Adrenal gland (tissue), 5 donors: ENCODE results near the gene IL10.

Source experiments
- POLR2A ChIP-seq, 2 donors: fragments of 450-650 bp; IDR thresholded peaks; one replicate each; pipeline ENCODE4 v1.6.1; 2017; ENCODE audit warnings: antibody characterized with exemption in 2 of 2, mild to moderate bottlenecking in 2 of 2, moderate library complexity in 1 of 2
- TF ChIP-seq, protein P1 (sequence below), 6 experiments: fragments of 450-650 bp in 4 of 6; fragments of 200-600 bp in 2 of 6; sonication (generic) in 1 of 6; IDR thresholded peaks; 1 replicate in 5 of 6; 2 replicates in 1 of 6; pipeline versions ENCODE4 v1.5.1 to v1.8.0; 2016 to 2021; ENCODE audit warnings: antibody characterized with exemption in 6 of 6, mild to moderate bottlenecking in 2 of 6, moderate library complexity in 1 of 6
- donor health status: DM: no; HTN: no; CAD: no.

DNA sequence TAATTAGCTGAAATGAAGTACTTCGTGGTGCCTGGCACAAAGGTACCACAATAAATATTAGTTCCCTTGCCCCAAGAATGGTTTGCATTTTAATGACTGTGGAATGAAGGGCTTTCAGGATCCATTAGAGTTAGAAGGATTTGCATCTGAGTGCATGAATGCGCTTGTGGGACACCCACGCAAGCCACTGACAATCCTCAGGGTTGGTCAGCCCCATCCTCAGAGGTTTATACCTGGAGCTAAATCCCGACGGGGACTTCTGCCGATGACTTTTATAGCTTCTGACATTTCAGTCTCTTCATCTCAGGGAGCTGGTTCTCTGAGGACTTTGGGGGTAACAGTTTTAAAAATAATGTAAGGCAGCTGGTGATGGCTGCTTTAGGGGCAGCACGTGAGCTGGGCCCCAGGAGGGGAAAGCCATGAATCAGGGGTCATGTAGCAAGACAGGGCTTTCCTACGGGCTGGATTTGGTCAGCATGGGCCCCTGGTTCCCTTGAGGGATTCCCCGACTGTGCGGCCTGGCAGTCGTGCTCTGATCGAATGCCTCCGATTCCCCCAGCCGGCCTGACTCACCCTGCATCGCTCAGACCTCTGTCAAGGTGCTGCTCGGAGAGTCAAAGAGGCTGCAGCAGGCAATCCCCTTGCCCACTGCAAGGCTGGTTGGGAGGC lies 20.8 kb upstream of the IL10 start:
- TF ChIP-seq POLR2A (IDR thresholded peaks at IDR 0.05) = no peak
- TF ChIP-seq, protein P1, sequence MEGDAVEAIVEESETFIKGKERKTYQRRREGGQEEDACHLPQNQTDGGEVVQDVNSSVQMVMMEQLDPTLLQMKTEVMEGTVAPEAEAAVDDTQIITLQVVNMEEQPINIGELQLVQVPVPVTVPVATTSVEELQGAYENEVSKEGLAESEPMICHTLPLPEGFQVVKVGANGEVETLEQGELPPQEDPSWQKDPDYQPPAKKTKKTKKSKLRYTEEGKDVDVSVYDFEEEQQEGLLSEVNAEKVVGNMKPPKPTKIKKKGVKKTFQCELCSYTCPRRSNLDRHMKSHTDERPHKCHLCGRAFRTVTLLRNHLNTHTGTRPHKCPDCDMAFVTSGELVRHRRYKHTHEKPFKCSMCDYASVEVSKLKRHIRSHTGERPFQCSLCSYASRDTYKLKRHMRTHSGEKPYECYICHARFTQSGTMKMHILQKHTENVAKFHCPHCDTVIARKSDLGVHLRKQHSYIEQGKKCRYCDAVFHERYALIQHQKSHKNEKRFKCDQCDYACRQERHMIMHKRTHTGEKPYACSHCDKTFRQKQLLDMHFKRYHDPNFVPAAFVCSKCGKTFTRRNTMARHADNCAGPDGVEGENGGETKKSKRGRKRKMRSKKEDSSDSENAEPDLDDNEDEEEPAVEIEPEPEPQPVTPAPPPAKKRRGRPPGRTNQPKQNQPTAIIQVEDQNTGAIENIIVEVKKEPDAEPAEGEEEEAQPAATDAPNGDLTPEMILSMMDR (IDR thresholded peaks at IDR 0.05) = no peak
